GM23248 (cell line): ENCODE data around the gene HOXA1.

Source experiments
- EZH2 ChIP-seq: fragments of 200-600 bp; sonication (generic); IDR thresholded peaks from 2 replicates; pipeline ENCODE4 v1.6.1; 2018; ENCODE audit warnings: antibody characterized with exemption, mild to moderate bottlenecking; ENCODE audit not compliant: insufficient read depth, poor library complexity, severe bottlenecking
- EZH2phosphoT487 ChIP-seq: fragments of 200-600 bp; sonication (generic); IDR thresholded peaks from 2 replicates; pipeline ENCODE4 v1.6.1; 2018; ENCODE audit warnings: antibody characterized with exemption, moderate library complexity, mild to moderate bottlenecking, low read depth; ENCODE audit not compliant: insufficient read depth

DNA sequence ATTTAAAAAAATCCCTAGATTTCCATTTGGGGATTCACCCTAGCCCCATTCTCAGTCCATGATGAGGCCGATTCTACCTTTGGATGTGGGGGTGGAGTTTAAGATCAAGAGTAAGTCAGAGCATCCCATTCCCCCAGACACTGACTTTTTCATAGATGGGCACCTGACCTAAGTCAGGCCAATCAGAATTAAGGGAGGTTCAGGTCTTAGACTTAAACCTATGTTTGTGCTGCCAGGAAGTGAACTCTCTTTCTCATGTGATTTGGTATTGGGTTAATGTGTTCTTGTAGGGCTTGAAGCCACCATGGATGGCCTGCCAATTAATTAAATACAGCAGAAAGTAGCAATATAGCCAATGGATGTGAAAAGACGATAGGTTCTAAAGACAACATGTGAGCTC lies 30.1 kb downstream of the HOXA1 start:
- TF ChIP-seq EZH2, result no peak
- TF ChIP-seq EZH2phosphoT487, result no peak
